Gastrocnemius medialis (tissue), 4 donors: Measurements from ENCODE around the gene LIFR.

Experiments used
- CTCF ChIP-seq, 5 experiments: fragments of 450-650 bp in 3 of 5; fragments of 200-600 bp in 2 of 5; sonication (generic) in 2 of 5; IDR thresholded peaks in 4 of 5; conservative IDR thresholded peaks in 1 of 5; 1 replicate in 4 of 5; 2 replicates in 1 of 5; pipeline ENCODE4 v1.5.1; 2016 to 2019; ENCODE audit warnings: antibody characterized with exemption in 5 of 5, mild to moderate bottlenecking in 3 of 5, moderate library complexity in 3 of 5
- POLR2A ChIP-seq, 2 donors: fragments of 450-650 bp; IDR thresholded peaks; one replicate each; pipeline ENCODE4 v1.6.1; 2017; ENCODE audit warnings: antibody characterized with exemption in 2 of 2, mild to moderate bottlenecking in 2 of 2, moderate library complexity in 2 of 2

- TF ChIP-seq CTCF (IDR thresholded peaks at IDR 0.05 in 4 of 5, conservative IDR thresholded peaks at IDR 0.05 in 1 of 5) (no peak), POLR2A (IDR thresholded peaks at IDR 0.05) (no peak)
These were observed 42.0 kb upstream of the LIFR start for GRCh38 chr5:38598296-38598993.
